ENCODE measurements around the gene BEX3.

Gene BEX3

DNA sequence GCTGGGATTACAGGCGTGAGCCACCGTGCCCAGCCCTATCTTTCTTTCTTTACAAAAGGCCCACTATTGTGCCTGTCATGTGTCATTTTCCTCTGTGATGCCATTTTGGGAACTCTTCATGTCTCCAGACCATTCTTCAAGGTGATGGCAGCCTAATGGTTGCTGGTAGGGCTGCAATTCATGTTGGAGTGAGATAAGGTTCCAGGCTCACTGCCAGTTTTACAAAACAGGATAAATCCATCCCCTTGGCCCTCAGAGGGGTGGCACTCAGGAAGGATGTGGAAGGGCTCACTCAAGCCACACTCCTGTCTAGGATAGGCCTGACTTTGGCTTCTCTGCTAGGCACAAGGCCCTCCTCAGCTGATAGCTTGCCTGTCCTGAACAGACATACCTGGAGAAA lies 16.2 kb upstream of the BEX3 start:
- TF ChIP-seq, protein P1, sequence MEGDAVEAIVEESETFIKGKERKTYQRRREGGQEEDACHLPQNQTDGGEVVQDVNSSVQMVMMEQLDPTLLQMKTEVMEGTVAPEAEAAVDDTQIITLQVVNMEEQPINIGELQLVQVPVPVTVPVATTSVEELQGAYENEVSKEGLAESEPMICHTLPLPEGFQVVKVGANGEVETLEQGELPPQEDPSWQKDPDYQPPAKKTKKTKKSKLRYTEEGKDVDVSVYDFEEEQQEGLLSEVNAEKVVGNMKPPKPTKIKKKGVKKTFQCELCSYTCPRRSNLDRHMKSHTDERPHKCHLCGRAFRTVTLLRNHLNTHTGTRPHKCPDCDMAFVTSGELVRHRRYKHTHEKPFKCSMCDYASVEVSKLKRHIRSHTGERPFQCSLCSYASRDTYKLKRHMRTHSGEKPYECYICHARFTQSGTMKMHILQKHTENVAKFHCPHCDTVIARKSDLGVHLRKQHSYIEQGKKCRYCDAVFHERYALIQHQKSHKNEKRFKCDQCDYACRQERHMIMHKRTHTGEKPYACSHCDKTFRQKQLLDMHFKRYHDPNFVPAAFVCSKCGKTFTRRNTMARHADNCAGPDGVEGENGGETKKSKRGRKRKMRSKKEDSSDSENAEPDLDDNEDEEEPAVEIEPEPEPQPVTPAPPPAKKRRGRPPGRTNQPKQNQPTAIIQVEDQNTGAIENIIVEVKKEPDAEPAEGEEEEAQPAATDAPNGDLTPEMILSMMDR (IDR thresholded peaks at IDR 0.05; ENCODE audit: unreplicated experiment in 3 of 3) = no peak
- Mint-ChIP-seq H3K9me3 (no peaks in the 10 kb centered on the region), H3K4me1 (peaks cover 17% of the 10 kb centered on the region), H3K4me3 (peak overlapping the region in 2 of 3 experiments; percentile 13 to 32), H3K36me3 (ENCODE audit: low read depth) (peaks cover 27% of the 10 kb centered on the region), H3K27ac (peak overlapping the region in 2 of 3 experiments; percentile 8 to 22), H3K27me3 (ENCODE audit: low read depth) (no peaks in the 10 kb centered on the region)

DNA sequence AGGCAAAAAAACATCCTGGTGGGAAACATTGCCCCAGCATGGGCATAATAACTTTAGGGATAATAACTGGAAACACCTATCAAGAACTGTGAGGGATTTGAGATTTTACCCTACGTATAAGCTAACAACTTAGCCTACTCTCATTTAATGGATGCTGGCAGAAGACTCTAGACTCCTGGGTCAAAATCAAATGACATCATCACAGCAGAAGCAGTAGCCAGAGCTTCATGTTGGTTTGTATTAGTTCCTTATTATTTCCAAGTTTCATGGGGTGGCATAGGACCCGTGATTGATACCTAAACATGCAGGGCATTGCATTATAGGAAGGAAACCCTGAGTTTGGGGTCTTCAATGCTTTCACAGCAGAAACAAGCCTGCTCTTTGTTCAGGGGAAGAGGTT lies 15.4 kb upstream of the BEX3 start:
- H3K27ac Mint-ChIP-seq = peak overlapping the region in 1 of 3 experiments; percentile 22
- peaks cover 1% of the 10 kb centered on the region for H3K9me3 Mint-ChIP-seq
- TF ChIP-seq, protein P1 (IDR thresholded peaks at IDR 0.05; ENCODE audit: unreplicated experiment in 3 of 3) = no peak
- no peaks in the 10 kb centered on the region for H3K27me3 Mint-ChIP-seq (ENCODE audit: low read depth)
- H3K4me3 Mint-ChIP-seq = no peak overlapping the region
- H3K36me3 Mint-ChIP-seq (ENCODE audit: low read depth) = peaks cover 27% of the 10 kb centered on the region
- peaks cover 17% of the 10 kb centered on the region for H3K4me1 Mint-ChIP-seq

GRCh38 chrX:103361798-103362197 lies 14.5 kb upstream of the BEX3 start:
- peaks cover 22% of the 10 kb centered on the region for H3K36me3 Mint-ChIP-seq (ENCODE audit: low read depth)
- peak overlapping the region in 1 of 3 experiments; percentile 32 for H3K27ac Mint-ChIP-seq
- H3K9me3 Mint-ChIP-seq = peaks cover 8% of the 10 kb centered on the region
- TF ChIP-seq, protein P1 (IDR thresholded peaks at IDR 0.05; ENCODE audit: unreplicated experiment in 3 of 3) = no peak
- H3K4me1 Mint-ChIP-seq = peaks cover 17% of the 10 kb centered on the region
- no peak overlapping the region for H3K4me3 Mint-ChIP-seq
- no peaks in the 10 kb centered on the region for H3K27me3 Mint-ChIP-seq (ENCODE audit: low read depth)

GRCh38 chrX:103362474-103362873 lies 13.9 kb upstream of the BEX3 start:
- no peak overlapping the region for H3K4me3 Mint-ChIP-seq
- H3K4me1 Mint-ChIP-seq = peaks cover 15% of the 10 kb centered on the region
- peaks cover 15% of the 10 kb centered on the region for H3K36me3 Mint-ChIP-seq (ENCODE audit: low read depth)
- H3K27me3 Mint-ChIP-seq (ENCODE audit: low read depth) = no peaks in the 10 kb centered on the region
- peaks cover 11% of the 10 kb centered on the region for H3K9me3 Mint-ChIP-seq
- TF ChIP-seq, protein P1 (IDR thresholded peaks at IDR 0.05; ENCODE audit: unreplicated experiment in 3 of 3) = no peak
- H3K27ac Mint-ChIP-seq = no peak overlapping the region

DNA sequence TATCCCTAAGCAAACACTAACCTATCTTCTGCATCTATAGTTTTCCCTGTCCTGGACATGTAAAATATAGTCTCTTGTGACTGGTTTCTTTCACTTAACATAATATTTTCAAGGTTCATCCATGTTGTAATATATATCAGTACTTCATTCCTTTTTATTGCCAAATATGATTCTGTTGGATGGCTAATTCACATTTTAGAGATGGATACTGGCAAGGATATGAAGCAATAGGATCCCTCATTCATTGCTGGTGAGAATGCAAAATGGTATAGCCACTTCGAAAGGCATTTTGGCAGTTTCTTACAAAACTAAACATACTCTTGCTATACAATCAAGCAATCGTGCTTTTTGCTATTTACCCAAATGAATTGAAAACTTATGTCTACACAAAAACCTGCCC lies 13.3 kb upstream of the BEX3 start:
- peaks cover 10% of the 10 kb centered on the region for H3K36me3 Mint-ChIP-seq (ENCODE audit: low read depth)
- no peaks in the 10 kb centered on the region for H3K27me3 Mint-ChIP-seq (ENCODE audit: low read depth)
- H3K27ac Mint-ChIP-seq = no peak overlapping the region
- H3K4me3 Mint-ChIP-seq = no peak overlapping the region
- TF ChIP-seq, protein P1 (IDR thresholded peaks at IDR 0.05; ENCODE audit: unreplicated experiment in 3 of 3) = no peak
- H3K4me1 Mint-ChIP-seq = peaks cover 10% of the 10 kb centered on the region
- peaks cover 11% of the 10 kb centered on the region for H3K9me3 Mint-ChIP-seq

- Mint-ChIP-seq H3K4me3 (no peak overlapping the region), H3K36me3 (ENCODE audit: low read depth) (no peaks in the 10 kb centered on the region), H3K4me1 (no peaks in the 10 kb centered on the region), H3K27me3 (ENCODE audit: low read depth) (no peaks in the 10 kb centered on the region), H3K9me3 (peaks cover 14% of the 10 kb centered on the region), H3K27ac (peak overlapping the region in 1 of 3 experiments; percentile 82)
- TF ChIP-seq, protein P1 (IDR thresholded peaks at IDR 0.05; ENCODE audit: unreplicated experiment in 3 of 3) = no peak
These were observed 8.8 kb upstream of the BEX3 start for GRCh38 chrX:103367502-103367901.
